GM19238 (cell line): ENCODE results near the gene ARHGAP11A.

Experiments used
- DNase-seq: peaks from one replicate; pipeline ENCODE4 v3.0.0; 2011; ENCODE audit warnings: low spot score; ENCODE audit not compliant: insufficient read length

ARHGAP11A gene

DNA sequence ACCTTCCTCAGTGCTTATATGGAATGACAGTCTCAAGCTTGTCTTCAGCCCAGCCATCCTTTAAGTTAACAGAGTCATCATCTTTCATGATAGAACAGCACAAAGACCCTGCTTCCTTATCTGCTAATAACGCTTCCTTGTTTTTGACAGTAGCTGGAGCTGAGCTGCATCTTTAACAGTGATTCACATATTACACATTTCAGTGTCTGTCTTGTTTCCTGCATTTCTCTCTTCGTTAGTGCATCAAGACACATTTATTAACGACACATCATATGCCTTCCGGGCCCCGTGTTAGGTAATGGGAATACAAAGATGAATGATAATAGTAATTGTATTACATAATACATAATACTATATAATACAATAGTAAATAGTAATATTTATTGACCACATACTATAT lies 72.3 kb downstream of the ARHGAP11A start:
- DNase-seq = no peak

- no peak for DNase-seq
Observed at GRCh38 chr15:32688151-32688639, 72.9 kb downstream of the ARHGAP11A start.
